Testis (tissue), 3 donors: ENCODE measurements around the gene TDP2. TPM values are rescaled to one million over a fixed set of nuclear protein-coding genes. Genes with fewer than 3 reads are reported as not detected.

Source experiments
- DNase-seq: peaks from one replicate; pipeline ENCODE4 v3.0.0-alpha.2; 2019
- H3K27ac ChIP-seq, 2 donors: fragments of 200-600 bp; sonication (generic); one replicate each; pipeline ENCODE4 v1.5.1; 2019
- H3K27me3 ChIP-seq: fragments of 200-600 bp; sonication (generic); one replicate; pipeline ENCODE4 v1.5.1; 2019
- H3K36me3 ChIP-seq: fragments of 200-600 bp; sonication (generic); one replicate; pipeline ENCODE4 v1.5.1; 2017; ENCODE audit warnings: low read depth; ENCODE audit errors: missing control alignments
- H3K4me1 ChIP-seq: fragments of 200-600 bp; sonication (generic); one replicate; pipeline ENCODE4 v1.5.1; 2019
- H3K4me3 ChIP-seq, 2 donors: fragments of 200-600 bp; sonication (generic); one replicate each; pipeline ENCODE4 v1.5.1; 2017 to 2019
- H3K9me3 ChIP-seq: fragments of 200-600 bp; sonication (generic); one replicate; pipeline ENCODE4 v1.5.1; 2017
- POLR2A ChIP-seq: fragments of 450-650 bp; IDR thresholded peaks from one replicate; pipeline ENCODE4 v1.6.1; 2017; ENCODE audit warnings: antibody characterized with exemption, mild to moderate bottlenecking, moderate library complexity
- WGBS, 2 donors: methylation state at CpG; one replicate each; pipeline ENCODE4 v1.1.5; 2018; 5-methylcytosine and 5-hydroxymethylcytosine counted together
- intact Hi-C: fragments of 100-400 bp; cut with DNase I; formaldehyde crosslinking; loops from one replicate; pipeline ENCODE4 v1.15.1; 2023; ENCODE audit warnings: low total_unique reads
- polyA plus RNA-seq: library from polyadenylated mRNA; stranded (reverse); fragments of 350-450 nt; fragmentation: Illumina TruSeq; extraction: RNeasy Lipid Tissue Mini Kit (QIAGEN cat#74804); gene quantifications from one replicate; pipeline ENCODE4 v1.2.3, GENCODE V29; 2014; ENCODE audit warnings: low read depth, low replicate concordance; ENCODE audit not compliant: insufficient read depth
- total RNA-seq, 2 donors: library from RNA; depleted of rRNA; stranded (reverse); fragments of >200 nt; gene quantifications; one replicate each; pipeline ENCODE4 v1.2.3, GENCODE V29; 2016
- TF ChIP-seq, protein P1 (sequence below), 3 experiments: fragments of 450-650 bp in 2 of 3; fragments of 200-600 bp in 1 of 3; sonication (generic) in 1 of 3; IDR thresholded peaks; one replicate each; pipeline ENCODE4 v1.5.1; 2016 to 2019; ENCODE audit warnings: antibody characterized with exemption in 3 of 3, mild to moderate bottlenecking in 2 of 3, moderate library complexity in 1 of 3

Gene TDP2
- total and polyA plus RNA-seq, 3 donors from 2014 or later, result 37.2 to 46.0 (median 37.4) TPM

DNA sequence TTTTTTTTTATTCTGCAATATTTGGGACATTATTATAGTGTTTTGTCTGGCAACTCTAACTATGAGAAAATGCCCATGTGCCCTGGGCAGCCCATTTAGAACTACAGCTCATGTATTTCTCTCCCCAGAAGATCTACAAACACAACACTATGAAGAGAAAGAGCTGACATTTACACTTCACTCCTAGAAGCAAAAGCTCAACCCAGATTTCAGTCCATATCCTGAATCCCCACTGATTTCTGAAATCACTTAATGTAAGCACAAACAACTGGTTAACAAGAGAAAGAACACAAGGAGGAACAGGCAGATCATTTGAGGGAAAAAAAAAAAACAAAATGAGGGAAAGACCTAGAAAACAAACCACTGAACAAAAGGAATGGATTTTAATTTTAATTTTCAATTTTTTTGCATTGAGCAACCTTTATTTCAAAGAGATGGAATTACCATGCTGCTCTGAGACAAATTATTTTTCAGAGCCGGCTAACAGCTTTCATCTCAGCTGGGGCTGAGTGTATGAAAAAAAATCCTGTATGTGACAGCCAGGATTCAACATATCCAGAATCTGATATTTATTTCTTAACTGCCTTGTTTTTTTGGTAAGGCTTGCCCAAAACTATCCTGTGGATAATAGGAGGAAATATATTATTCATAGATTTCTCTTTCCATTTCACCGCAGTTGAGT lies 53.2 kb downstream of the TDP2 start:
- Histone ChIP-seq H3K4me3 (no peak overlapping the region), H3K4me1 (no peaks in the 10 kb centered on the region), H3K36me3 (no peaks in the 10 kb centered on the region), H3K9me3 (no peaks in the 10 kb centered on the region), H3K27ac (no peak overlapping the region), H3K27me3 (no peaks in the 10 kb centered on the region)
- WGBS, 2 donors, result 55 to 79% methylated on average over 2 of the region's 2 CpGs
- no peak for DNase-seq
- intact Hi-C loops, result no loop called here
- TF ChIP-seq, protein P1, sequence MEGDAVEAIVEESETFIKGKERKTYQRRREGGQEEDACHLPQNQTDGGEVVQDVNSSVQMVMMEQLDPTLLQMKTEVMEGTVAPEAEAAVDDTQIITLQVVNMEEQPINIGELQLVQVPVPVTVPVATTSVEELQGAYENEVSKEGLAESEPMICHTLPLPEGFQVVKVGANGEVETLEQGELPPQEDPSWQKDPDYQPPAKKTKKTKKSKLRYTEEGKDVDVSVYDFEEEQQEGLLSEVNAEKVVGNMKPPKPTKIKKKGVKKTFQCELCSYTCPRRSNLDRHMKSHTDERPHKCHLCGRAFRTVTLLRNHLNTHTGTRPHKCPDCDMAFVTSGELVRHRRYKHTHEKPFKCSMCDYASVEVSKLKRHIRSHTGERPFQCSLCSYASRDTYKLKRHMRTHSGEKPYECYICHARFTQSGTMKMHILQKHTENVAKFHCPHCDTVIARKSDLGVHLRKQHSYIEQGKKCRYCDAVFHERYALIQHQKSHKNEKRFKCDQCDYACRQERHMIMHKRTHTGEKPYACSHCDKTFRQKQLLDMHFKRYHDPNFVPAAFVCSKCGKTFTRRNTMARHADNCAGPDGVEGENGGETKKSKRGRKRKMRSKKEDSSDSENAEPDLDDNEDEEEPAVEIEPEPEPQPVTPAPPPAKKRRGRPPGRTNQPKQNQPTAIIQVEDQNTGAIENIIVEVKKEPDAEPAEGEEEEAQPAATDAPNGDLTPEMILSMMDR (IDR thresholded peaks at IDR 0.05), result no peak
- TF ChIP-seq POLR2A, result no peak

DNA sequence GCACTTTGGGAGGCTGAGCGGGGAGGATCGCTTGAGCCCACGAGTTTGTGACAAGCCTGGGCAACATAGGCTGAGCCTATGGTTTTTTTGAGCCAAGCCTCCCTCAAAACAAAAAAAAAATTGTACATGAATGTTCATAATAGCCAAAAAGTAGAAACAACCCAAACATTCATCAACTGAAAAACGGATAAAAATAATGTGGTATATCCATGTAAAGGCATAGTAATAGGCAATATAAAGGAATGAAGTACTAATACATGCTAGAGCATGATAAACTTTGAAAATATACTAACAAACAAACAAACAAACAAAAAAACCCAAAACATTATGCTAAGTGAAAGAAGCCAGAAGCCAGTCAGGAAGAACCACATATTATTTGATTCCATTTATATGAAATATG lies 56.0 kb downstream of the TDP2 start:
- Histone ChIP-seq H3K4me1 (no peaks in the 10 kb centered on the region), H3K36me3 (no peaks in the 10 kb centered on the region), H3K9me3 (no peaks in the 10 kb centered on the region), H3K27ac (no peak overlapping the region), H3K27me3 (no peaks in the 10 kb centered on the region), H3K4me3 (no peak overlapping the region)
- WGBS, 2 donors, result 99 to 100% methylated on average over 4 of the region's 4 CpGs
- TF ChIP-seq POLR2A, result no peak
- TF ChIP-seq, protein P1 (IDR thresholded peaks at IDR 0.05), result no peak
- intact Hi-C loops, result no loop called here
- no peak for DNase-seq

DNA sequence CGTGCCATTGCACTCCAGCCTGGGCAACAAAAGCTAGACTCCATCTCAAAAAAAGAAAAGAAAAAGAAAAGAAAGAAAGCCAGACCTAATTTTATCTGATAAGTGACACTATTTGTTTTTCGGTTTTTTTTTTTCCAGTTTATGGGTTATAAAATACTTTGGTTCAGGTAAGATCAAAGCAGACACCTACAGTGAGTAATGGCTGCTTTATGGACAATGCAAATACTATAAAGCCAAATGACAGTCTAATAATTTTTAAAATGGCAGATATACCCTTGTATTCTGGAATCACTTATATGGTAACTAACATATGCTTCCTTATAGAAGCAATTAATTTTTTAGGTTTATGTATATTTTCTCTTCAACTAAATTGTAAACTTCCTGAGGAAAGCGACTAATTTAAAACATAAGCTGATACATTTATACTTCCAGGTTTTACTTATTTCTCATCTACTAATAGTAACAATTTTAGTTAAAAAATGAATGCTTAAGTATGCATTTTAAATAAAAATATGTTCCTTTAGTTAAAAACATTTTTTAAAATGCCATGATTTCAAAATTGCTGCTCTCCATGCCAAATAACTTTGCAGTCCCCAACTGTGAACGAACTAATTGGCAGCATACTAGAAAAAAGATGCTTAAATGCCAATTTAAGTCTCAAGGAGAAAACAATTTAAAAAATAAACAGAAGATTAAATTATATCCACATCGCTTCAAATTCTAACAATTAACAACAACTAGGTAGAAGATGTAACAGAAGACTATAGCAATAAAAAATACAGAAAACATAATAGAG lies 59.2 kb downstream of the TDP2 start:
- Histone ChIP-seq H3K4me3 (no peak overlapping the region), H3K27me3 (no peaks in the 10 kb centered on the region), H3K9me3 (no peaks in the 10 kb centered on the region), H3K36me3 (no peaks in the 10 kb centered on the region), H3K27ac (no peak overlapping the region), H3K4me1 (no peaks in the 10 kb centered on the region)
- DNase-seq, result no peak
- no peak for TF ChIP-seq POLR2A
- TF ChIP-seq, protein P1 (IDR thresholded peaks at IDR 0.05), result no peak
- WGBS, 2 donors, result 88 to 89% methylated on average over 5 of the region's 5 CpGs
- intact Hi-C loops, result no loop called here

DNA sequence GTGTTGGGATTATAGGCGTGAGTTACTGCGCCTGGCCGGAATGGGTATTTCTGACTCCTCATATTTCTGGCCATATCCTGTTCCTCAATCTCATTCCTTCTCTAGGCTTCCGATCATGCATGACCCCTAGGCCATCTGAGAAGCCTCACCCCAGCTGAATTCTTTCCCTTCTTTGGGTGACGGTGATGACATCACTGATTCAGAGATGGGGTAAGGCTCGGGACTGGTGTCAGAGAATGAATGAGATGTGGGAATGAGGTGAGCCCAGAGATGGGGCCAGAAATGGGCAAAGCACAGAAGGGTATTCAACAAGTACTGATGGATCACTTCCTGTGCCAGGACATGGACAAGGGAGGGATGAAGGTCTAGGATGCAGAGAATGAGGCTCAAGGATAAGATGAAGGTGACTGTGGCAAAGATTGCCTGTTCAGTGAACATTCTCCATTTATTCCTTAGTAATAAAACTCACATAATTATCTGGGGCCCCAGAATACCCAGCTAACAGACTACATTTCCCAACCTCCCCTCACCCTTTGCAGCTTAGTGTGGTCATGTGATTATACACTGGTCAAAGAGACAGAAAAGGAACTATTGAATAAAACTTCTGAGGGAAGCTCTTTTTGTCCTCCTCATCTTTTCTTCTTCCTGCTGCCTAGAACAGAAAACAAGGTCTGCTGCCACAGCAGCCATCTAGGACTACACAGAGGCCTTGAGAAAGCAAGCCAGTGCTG lies 60.3 kb downstream of the TDP2 start:
- no peaks in the 10 kb centered on the region for H3K27me3 ChIP-seq
- H3K9me3 ChIP-seq, result no peaks in the 10 kb centered on the region
- WGBS, 2 donors, result 95 to 99% methylated on average over 6 of the region's 6 CpGs
- no peak overlapping the region for H3K27ac ChIP-seq
- H3K4me3 ChIP-seq, result no peak overlapping the region
- no peak for DNase-seq
- no peaks in the 10 kb centered on the region for H3K4me1 ChIP-seq
- H3K36me3 ChIP-seq, result no peaks in the 10 kb centered on the region
- no peak for TF ChIP-seq POLR2A
- TF ChIP-seq, protein P1 (IDR thresholded peaks at IDR 0.05), result no peak
- intact Hi-C loops, result no loop called here
